OCI-LY3 (cell line): ENCODE results near the gene IL37.

ENCODE experiments used
- H2AFZ ChIP-seq: fragments of 200-600, 300-600 bp; shearing (Covaris generic); 2 replicates; pipeline ENCODE4 v1.6.0; 2014; ENCODE audit warnings: antibody characterized with exemption, low read depth, low read length
- H3K27ac ChIP-seq: fragments of 200-600, 300-600 bp; sonication (generic); 2 replicates; pipeline ENCODE4 v1.5.1; 2014; ENCODE audit warnings: mild to moderate bottlenecking, low read length, moderate library complexity, mixed read lengths
- H3K27me3 ChIP-seq: fragments of 200-600, 300-600 bp; sonication (generic); 2 replicates; pipeline ENCODE4 v1.6.1; 2014; ENCODE audit warnings: low read depth, low read length, mixed read lengths
- H3K36me3 ChIP-seq: fragments of 200-600, 300-600 bp; sonication (generic); replicated peaks from 2 replicates; pipeline ENCODE3; 2014; ENCODE audit warnings: low read depth, low read length, mixed read lengths
- H3K4me1 ChIP-seq: fragments of 300-600, 200-600 bp; sonication (generic); 2 replicates; pipeline ENCODE4 v1.6.1; 2014; ENCODE audit warnings: low read length, mixed read lengths
- H3K4me2 ChIP-seq: fragments of 200-600, 300-600 bp; sonication (generic); 2 replicates; pipeline ENCODE4 v1.6.1; 2014; ENCODE audit warnings: low read length, mixed read lengths
- H3K4me3 ChIP-seq: fragments of 300-600, 200-600 bp; sonication (generic); 2 replicates; pipeline ENCODE4 v1.5.1; 2014; ENCODE audit warnings: antibody characterized with exemption, mild to moderate bottlenecking, low read length, moderate library complexity
- H3K79me2 ChIP-seq: fragments of 300-600, 200-600 bp; shearing (Covaris generic); 2 replicates; pipeline ENCODE4 v1.6.1; 2014; ENCODE audit warnings: mild to moderate bottlenecking, low read length, mixed read lengths
- H3K9ac ChIP-seq: fragments of 300-600, 200-600 bp; shearing (Covaris generic); 2 replicates; pipeline ENCODE4 v1.6.0; 2014; ENCODE audit warnings: mild to moderate bottlenecking, low read length, moderate library complexity
- H3K9me3 ChIP-seq: fragments of 200-600, 300-600 bp; shearing (Covaris generic); 2 replicates; pipeline ENCODE4 v1.6.1; 2014; ENCODE audit warnings: low read length, mixed read lengths; ENCODE audit not compliant: insufficient read depth
- H4K20me1 ChIP-seq: fragments of 200-600, 300-600 bp; sonication (generic); 2 replicates; pipeline ENCODE4 v1.6.1; 2016; ENCODE audit warnings: low read length, mixed read lengths; ENCODE audit not compliant: insufficient read depth
- EZH2phosphoT487 ChIP-seq: fragments of 200-600 bp; shearing (Covaris generic); IDR thresholded peaks from 2 replicates; pipeline ENCODE4 v1.6.1; 2018; ENCODE audit warnings: antibody characterized with exemption, mixed run types, low read depth
- TF ChIP-seq, protein P1 (sequence below): fragments of 200-600, 300-600 bp; sonication (generic); IDR thresholded peaks from 2 replicates; pipeline ENCODE4 v1.5.1; 2014; ENCODE audit warnings: antibody characterized with exemption, low read length, low read depth

The IL37 gene

DNA sequence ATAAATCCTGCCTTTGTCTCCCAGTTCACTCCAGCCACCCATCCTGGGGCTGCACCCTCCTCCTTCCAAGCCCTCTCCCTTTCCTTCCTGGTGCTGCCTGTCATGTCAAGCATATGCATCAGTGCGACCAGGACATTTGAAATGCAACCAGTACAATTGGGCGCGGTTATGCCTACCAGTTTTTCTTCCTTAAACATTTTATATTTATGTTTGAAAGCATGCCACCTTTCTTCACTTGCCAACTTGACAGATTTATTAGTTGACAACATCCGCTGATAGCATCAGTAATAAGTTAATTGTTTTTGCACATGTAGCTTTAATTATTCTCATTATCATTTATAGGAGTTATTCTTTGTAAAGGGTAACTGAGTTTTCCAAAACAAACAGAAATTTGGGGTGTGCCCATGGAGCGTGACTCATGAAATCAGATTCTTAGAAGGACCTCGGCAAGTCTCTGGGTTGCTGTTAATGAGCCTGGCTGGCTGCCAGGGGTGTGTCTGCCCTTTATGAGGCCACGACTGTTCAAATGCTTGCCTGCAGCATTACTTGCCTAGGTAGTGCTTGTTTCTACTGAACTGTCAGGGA lies 41.6 kb upstream of the IL37 start:
- peaks cover 6% of the 10 kb centered on the region for H3K36me3 ChIP-seq
- TF ChIP-seq, protein P1, sequence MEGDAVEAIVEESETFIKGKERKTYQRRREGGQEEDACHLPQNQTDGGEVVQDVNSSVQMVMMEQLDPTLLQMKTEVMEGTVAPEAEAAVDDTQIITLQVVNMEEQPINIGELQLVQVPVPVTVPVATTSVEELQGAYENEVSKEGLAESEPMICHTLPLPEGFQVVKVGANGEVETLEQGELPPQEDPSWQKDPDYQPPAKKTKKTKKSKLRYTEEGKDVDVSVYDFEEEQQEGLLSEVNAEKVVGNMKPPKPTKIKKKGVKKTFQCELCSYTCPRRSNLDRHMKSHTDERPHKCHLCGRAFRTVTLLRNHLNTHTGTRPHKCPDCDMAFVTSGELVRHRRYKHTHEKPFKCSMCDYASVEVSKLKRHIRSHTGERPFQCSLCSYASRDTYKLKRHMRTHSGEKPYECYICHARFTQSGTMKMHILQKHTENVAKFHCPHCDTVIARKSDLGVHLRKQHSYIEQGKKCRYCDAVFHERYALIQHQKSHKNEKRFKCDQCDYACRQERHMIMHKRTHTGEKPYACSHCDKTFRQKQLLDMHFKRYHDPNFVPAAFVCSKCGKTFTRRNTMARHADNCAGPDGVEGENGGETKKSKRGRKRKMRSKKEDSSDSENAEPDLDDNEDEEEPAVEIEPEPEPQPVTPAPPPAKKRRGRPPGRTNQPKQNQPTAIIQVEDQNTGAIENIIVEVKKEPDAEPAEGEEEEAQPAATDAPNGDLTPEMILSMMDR = no peak
- TF ChIP-seq EZH2phosphoT487 = no peak

GRCh38 chr2:112870841-112871835 lies 39.8 kb upstream of the IL37 start:
- Histone ChIP-seq H3K4me2 (no peak overlapping the region), H4K20me1 (no peaks in the 10 kb centered on the region), H3K27ac (no peak overlapping the region), H3K36me3 (peaks cover 2% of the 10 kb centered on the region), H3K79me2 (no peaks in the 10 kb centered on the region), H2AFZ (no peak overlapping the region; the same call in 1 of the 2 replicates), H3K4me1 (no peaks in the 10 kb centered on the region), H3K27me3 (no peaks in the 10 kb centered on the region), H3K9ac (no peak overlapping the region), H3K4me3 (no peak overlapping the region), H3K9me3 (peaks cover 6% of the 10 kb centered on the region)
- no peak for TF ChIP-seq EZH2phosphoT487
- TF ChIP-seq, protein P1 = no peak

More for the DNA sequence above, 41.6 kb upstream of the IL37 start:
- no peak overlapping the region for H3K4me2 ChIP-seq
- H3K9me3 ChIP-seq = peaks cover 18% of the 10 kb centered on the region
- no peaks in the 10 kb centered on the region for H3K4me1 ChIP-seq
- H3K9ac ChIP-seq = no peak overlapping the region
- no peaks in the 10 kb centered on the region for H3K79me2 ChIP-seq
- H3K27me3 ChIP-seq = no peaks in the 10 kb centered on the region
- H2AFZ ChIP-seq = no peak overlapping the region
- no peaks in the 10 kb centered on the region for H4K20me1 ChIP-seq
- H3K27ac ChIP-seq = no peak overlapping the region
- H3K4me3 ChIP-seq = no peak overlapping the region

- no peak overlapping the region for H3K27ac ChIP-seq
- H3K4me2 ChIP-seq = no peak overlapping the region
- no peaks in the 10 kb centered on the region for H3K36me3 ChIP-seq
- H3K27me3 ChIP-seq = no peaks in the 10 kb centered on the region
- no peak overlapping the region for H2AFZ ChIP-seq
- no peaks in the 10 kb centered on the region for H4K20me1 ChIP-seq
- no peak overlapping the region for H3K4me3 ChIP-seq
- H3K9me3 ChIP-seq = no peaks in the 10 kb centered on the region
- H3K4me1 ChIP-seq = peaks cover 18% of the 10 kb centered on the region
- H3K9ac ChIP-seq = no peak overlapping the region
- H3K79me2 ChIP-seq = no peaks in the 10 kb centered on the region
- TF ChIP-seq EZH2phosphoT487 = no peak
- TF ChIP-seq, protein P1 = no peak
These were observed 34.6 kb upstream of the IL37 start for GRCh38 chr2:112876257-112876970.

DNA sequence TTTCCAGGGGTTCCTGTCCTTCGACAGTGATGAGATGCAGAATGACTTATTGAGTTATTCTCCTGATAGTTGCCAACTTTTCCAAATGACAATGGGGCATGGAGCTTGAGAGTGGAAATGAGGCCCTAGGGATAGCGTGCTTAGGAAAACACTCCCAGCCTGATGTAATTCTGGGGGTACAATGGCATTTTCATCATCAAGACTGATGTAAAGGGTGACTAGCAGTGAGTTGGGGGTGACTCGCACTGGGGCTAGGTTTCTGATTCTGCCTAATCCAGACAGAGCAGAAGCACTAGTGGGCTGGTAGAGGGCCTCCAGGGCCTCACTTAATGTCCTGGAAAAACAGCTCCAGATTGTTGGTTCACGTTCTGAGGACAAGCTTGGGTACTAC lies 34.0 kb upstream of the IL37 start:
- Histone ChIP-seq H3K79me2 (no peaks in the 10 kb centered on the region), H3K4me2 (no peak overlapping the region), H2AFZ (no peak overlapping the region)

More for the DNA sequence above, 34.0 kb upstream of the IL37 start:
- no peaks in the 10 kb centered on the region for H4K20me1 ChIP-seq
- H3K4me1 ChIP-seq = peaks cover 23% of the 10 kb centered on the region
- no peak overlapping the region for H3K27ac ChIP-seq
- H3K27me3 ChIP-seq = no peaks in the 10 kb centered on the region
- no peaks in the 10 kb centered on the region for H3K9me3 ChIP-seq
- H3K36me3 ChIP-seq = no peaks in the 10 kb centered on the region
- H3K4me3 ChIP-seq = no peak overlapping the region
- H3K9ac ChIP-seq = no peak overlapping the region
- no peak for TF ChIP-seq EZH2phosphoT487
- TF ChIP-seq, protein P1 = no peak
